Measurements from ENCODE around the gene POC1A.

Gene POC1A

DNA sequence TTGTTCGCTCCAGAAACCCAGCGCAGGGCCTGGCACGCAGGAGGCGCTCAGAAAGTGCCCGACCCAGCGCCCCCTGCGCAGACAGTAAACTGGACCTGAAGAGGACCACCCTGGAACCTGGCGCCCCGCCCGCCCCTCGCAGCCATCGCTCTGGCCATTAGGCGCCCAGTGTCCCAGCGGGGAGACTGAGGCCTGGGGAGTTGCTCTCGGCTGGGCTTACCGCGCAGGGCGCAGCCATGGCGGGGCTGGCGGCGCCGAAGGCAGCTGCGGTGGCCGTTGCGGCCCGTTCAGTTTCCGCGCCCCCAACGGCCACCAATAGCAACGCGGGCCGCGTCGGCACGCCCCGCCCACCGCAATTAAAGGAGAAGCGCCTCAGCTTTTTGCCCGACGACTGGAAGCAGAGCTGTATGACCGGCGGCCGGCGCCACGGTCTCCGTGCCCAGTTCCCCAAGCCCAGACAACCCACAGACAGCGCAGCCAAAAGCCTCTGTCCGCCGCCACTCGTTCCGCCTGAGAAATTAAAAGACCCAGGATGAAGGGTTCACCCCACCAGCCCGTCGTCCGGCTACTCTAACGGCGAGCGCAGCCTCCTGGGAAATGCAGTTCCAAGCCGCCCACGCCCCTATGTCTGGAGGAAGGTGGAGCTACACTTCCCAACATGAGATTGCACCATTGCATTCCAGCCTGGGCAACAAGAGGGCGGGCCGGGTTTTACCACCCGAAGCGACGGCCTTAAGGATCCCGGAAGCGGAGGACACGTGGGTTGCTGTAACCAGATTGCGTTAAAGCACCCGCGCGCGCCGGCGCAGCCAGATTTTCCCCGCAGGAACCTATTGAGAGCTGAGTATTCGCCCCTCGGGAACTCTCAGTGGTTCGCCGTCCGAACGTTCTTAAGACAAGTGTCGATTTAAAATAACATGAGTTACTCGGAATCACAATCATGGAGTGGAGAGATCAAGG, at the start of gene POC1A:
POC1A (minus strand) TSS at position 289 of the 960 bp plus-strand sequence; CDS start at position 238, 51 bp downstream.
- H4K20me1 ChIP-seq (ENCODE audit: insufficient read depth) = no peaks in the 10 kb centered on the region
- peaks cover 7% of the 10 kb centered on the region for H3K4me1 ChIP-seq (ENCODE audit: low read depth, poor library complexity, severe bottlenecking)
- H3K4me3 ChIP-seq (IDR thresholded peaks at IDR 0.05; ENCODE audit: insufficient read depth, low read depth, low read length) = peak within 1 kb of the TSS; percentile 68
- no peaks in the 10 kb centered on the region for H3K27me3 ChIP-seq (ENCODE audit: insufficient read depth, low read depth)
- peak within 1 kb of the TSS; percentile 87 for H2AFZ ChIP-seq (ENCODE audit: low read depth)
- peak within 1 kb of the TSS; percentile 82 for H3K4me2 ChIP-seq
- TF ChIP-seq, protein P1, sequence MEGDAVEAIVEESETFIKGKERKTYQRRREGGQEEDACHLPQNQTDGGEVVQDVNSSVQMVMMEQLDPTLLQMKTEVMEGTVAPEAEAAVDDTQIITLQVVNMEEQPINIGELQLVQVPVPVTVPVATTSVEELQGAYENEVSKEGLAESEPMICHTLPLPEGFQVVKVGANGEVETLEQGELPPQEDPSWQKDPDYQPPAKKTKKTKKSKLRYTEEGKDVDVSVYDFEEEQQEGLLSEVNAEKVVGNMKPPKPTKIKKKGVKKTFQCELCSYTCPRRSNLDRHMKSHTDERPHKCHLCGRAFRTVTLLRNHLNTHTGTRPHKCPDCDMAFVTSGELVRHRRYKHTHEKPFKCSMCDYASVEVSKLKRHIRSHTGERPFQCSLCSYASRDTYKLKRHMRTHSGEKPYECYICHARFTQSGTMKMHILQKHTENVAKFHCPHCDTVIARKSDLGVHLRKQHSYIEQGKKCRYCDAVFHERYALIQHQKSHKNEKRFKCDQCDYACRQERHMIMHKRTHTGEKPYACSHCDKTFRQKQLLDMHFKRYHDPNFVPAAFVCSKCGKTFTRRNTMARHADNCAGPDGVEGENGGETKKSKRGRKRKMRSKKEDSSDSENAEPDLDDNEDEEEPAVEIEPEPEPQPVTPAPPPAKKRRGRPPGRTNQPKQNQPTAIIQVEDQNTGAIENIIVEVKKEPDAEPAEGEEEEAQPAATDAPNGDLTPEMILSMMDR (conservative IDR thresholded peaks at IDR 0.05; ENCODE audit: low read depth, low read length) = no peak
- H3K36me3 ChIP-seq (ENCODE audit: insufficient read depth) = no peaks in the 10 kb centered on the region
- peak within 1 kb of the TSS; percentile 49 for H3K27ac ChIP-seq
- peak within 1 kb of the TSS; percentile 60 for H3K9ac ChIP-seq
- no peaks in the 10 kb centered on the region for H3K79me2 ChIP-seq (ENCODE audit: insufficient read depth, low read depth)

DNA sequence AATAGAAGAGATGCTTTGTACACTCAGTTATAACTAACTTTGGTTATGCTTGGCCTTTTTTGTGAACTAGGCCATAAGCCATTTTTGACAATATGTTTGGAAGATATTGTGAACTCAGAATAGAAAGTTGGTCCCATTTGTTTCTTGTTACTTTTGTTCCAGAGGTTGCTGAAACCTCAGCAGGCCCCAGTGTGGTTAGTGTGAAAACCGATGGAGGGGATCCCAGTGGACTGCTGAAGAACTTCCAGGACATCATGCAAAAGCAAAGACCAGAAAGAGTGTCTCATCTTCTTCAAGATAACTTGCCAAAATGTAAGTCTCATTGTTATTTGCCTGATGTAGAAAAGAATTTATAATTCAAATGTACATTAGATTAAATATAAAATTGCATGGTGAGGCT, 49.5 kb upstream of the POC1A start:
- Histone ChIP-seq H3K27ac (peak overlapping the region; percentile 61), H2AFZ (ENCODE audit: low read depth) (no peak overlapping the region), H3K79me2 (ENCODE audit: insufficient read depth, low read depth) (peaks cover 8% of the 10 kb centered on the region; the same call in 1 of the 2 replicates), H4K20me1 (ENCODE audit: insufficient read depth) (no peaks in the 10 kb centered on the region), H3K4me1 (ENCODE audit: low read depth, poor library complexity, severe bottlenecking) (peaks cover 59% of the 10 kb centered on the region), H3K4me2 (no peak overlapping the region; the same call in 1 of the 2 replicates), H3K4me3 (IDR thresholded peaks at IDR 0.05; ENCODE audit: insufficient read depth, low read depth, low read length) (no peak overlapping the region), H3K9ac (no peak overlapping the region), H3K36me3 (ENCODE audit: insufficient read depth) (peaks cover 3% of the 10 kb centered on the region; the same call in 1 of the 2 replicates), H3K27me3 (ENCODE audit: insufficient read depth, low read depth) (no peaks in the 10 kb centered on the region)
- TF ChIP-seq, protein P1 (conservative IDR thresholded peaks at IDR 0.05; ENCODE audit: low read depth, low read length) = no peak

DNA sequence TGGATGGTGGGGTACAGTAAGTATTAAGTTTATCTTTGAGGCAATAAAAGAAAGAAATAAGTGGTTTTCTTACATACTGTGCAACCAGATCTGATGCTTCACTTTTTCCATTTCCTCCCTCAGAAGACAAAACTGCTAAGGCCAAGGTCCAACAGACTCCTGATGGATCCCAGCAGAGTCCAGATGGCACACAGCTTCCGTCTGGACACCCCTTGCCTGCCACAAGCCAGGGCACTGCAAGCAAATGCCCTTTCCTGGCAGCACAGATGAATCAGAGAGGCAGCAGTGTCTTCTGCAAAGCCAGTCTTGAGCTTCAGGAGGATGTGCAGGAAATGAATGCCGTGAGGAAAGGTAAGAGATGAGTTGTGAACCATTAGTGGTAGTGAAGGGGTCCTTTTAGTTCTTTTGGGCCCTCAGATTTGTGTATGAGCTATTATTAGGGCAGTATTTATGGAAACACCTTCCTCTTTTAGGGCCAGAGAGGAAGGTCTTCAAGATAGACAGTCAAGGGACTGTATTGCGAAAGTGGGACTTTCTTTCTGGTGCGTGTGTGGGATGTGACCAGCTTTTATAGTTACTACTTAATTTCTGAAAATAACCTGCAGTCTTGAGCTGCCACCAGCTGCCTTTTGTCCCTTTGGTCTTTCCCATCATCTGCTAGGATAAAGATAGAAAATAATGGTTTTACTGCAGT, 48.3 kb upstream of the POC1A start:
- Histone ChIP-seq H2AFZ (ENCODE audit: low read depth) (no peak overlapping the region), H3K27me3 (ENCODE audit: insufficient read depth, low read depth) (no peaks in the 10 kb centered on the region), H4K20me1 (ENCODE audit: insufficient read depth) (no peaks in the 10 kb centered on the region), H3K36me3 (ENCODE audit: insufficient read depth) (no peaks in the 10 kb centered on the region; the same call in 1 of the 2 replicates), H3K4me3 (IDR thresholded peaks at IDR 0.05; ENCODE audit: insufficient read depth, low read depth, low read length) (no peak overlapping the region), H3K4me2 (peak overlapping the region; percentile 17; the same call in 1 of the 2 replicates), H3K27ac (no peak overlapping the region; the same call in 1 of the 2 replicates), H3K9ac (no peak overlapping the region), H3K79me2 (ENCODE audit: insufficient read depth, low read depth) (peaks cover 13% of the 10 kb centered on the region; the same call in 1 of the 2 replicates), H3K4me1 (ENCODE audit: low read depth, poor library complexity, severe bottlenecking) (peaks cover 61% of the 10 kb centered on the region)
- TF ChIP-seq, protein P1 (conservative IDR thresholded peaks at IDR 0.05; ENCODE audit: low read depth, low read length) = no peak

DNA sequence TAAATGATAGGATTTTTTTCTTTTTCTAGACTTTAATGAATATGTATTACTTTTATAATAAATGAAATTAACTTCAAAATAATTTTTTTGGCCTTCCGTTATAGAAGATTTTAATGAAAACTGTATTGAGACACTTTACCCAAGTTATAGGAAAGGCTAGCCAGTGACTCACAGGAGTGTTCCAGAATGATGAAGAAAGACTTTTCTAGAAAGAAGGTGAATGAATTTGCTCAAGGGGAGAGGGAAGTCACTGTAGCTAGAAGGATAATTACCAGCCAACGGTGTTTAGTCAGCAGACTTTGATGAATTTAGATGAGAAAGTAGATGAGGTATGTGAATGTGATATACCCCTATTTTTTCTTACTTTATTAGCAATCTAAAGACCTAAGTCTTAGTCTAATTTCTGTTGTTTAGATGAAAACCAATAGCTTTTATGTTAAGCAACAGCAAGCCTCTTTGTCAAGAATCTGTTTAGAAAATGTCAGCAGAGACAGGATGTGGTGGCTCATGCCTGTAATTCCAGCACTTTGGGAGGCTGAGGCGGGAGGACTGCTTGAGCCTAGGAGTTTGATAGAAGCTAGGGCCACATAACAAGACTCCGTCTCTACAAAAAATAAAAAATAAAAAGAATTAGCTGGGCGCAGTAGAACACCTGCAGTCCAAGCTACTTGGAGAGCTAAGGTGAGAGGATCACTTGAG, 46.9 kb upstream of the POC1A start:
- no peak overlapping the region; the same call in 1 of the 2 replicates for H3K4me2 ChIP-seq
- peaks cover 68% of the 10 kb centered on the region for H3K4me1 ChIP-seq (ENCODE audit: low read depth, poor library complexity, severe bottlenecking)
- TF ChIP-seq, protein P1 (conservative IDR thresholded peaks at IDR 0.05; ENCODE audit: low read depth, low read length) = no peak
- no peaks in the 10 kb centered on the region; the same call in 1 of the 2 replicates for H3K36me3 ChIP-seq (ENCODE audit: insufficient read depth)
- no peaks in the 10 kb centered on the region for H4K20me1 ChIP-seq (ENCODE audit: insufficient read depth)
- no peak overlapping the region for H3K4me3 ChIP-seq (IDR thresholded peaks at IDR 0.05; ENCODE audit: insufficient read depth, low read depth, low read length)
- H3K9ac ChIP-seq = no peak overlapping the region
- H3K27me3 ChIP-seq (ENCODE audit: insufficient read depth, low read depth) = no peaks in the 10 kb centered on the region
- H3K27ac ChIP-seq = no peak overlapping the region
- H3K79me2 ChIP-seq (ENCODE audit: insufficient read depth, low read depth) = peaks cover 13% of the 10 kb centered on the region; the same call in 1 of the 2 replicates
- no peak overlapping the region for H2AFZ ChIP-seq (ENCODE audit: low read depth)

Measured in KMS-11 (cell line).